PC-3 (cell line): ENCODE data around the gene LILRB3.
"Not testable (repeated sequence)": the region's sequence is repeated elsewhere in the genome, so short reads cannot be mapped to it uniquely, and the experiment has no call there.

Experiments used
- CTCF ChIP-seq: fragments of 300-600 bp; sonication (generic); conservative IDR thresholded peaks from 2 replicates; pipeline ENCODE4 v1.5.1; 2017; ENCODE audit warnings: antibody characterized with exemption, low read depth, mild to moderate bottlenecking, low read length
- EZH2 ChIP-seq: fragments of 300-600 bp; sonication (generic); IDR thresholded peaks from one replicate; pipeline ENCODE4 v1.6.1; 2017; ENCODE audit warnings: antibody characterized with exemption, mild to moderate bottlenecking, low read length; ENCODE audit not compliant: unreplicated experiment

DNA sequence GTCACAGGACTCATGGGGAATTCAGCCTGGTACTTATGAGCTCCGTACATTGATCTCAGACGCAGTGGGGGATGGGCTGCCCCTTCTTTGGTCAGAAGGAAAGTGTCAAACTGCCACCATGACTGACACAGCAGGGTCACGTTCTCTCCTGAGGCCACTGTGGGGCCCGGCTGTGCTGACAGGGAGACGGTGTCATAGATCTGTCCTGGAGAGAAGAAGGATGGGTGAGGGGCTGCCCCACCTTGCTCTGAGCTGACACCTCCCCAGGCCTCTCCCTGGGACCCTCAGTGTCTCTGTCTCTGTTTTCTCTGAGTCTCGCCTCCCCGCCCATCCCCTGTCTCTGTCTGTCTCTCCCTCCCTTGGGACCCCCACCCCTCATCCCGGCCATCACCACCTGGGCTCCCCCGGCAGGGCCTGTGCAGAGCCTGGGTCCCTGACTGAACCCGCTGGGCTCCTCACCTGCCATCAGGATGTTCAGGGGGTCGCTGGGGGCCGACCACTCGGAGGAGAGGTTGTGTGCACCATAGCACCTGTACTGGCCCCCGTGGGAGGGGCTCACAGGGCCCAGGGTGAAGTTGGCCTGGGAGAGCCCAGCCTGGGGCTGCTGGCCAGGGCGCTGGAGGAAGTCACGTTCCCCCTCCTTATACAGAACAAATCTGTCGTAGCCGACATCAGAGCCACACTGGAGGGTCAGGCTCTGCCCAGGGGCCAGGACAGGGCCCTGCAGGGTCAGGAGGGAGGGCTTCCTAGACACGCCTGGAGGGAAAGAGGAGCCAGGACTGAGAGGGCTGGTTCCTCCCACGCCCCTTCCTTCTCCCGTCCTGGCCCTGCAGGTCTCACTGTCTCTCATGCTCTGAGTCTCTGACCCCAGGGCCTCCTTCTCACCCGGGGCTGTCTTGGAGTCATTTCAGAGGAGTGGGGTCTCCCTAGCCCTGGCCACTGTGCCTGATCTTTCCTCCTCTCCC lies 17.8 kb upstream of the LILRB3 start:
- TF ChIP-seq EZH2, CTCF: not testable (repeated sequence)
